GM12892 (cell line): ENCODE results near the gene DENND2A.

Experiments used
- POLR2A ChIP-seq: IDR thresholded peaks from 2 replicates; pipeline ENCODE4 v1.6.1; 2011; ENCODE audit warnings: low read depth, low read length, control low read depth
- POLR2AphosphoS5 ChIP-seq: IDR thresholded peaks from 2 replicates; pipeline ENCODE4 v1.6.1; 2011; ENCODE audit warnings: low read depth, low read length, control low read depth
- TAF1 ChIP-seq: IDR thresholded peaks from 2 replicates; pipeline ENCODE4 v1.6.1; 2011; ENCODE audit warnings: low read depth, mild to moderate bottlenecking, control low read depth, low read length, borderline replicate concordance

DNA sequence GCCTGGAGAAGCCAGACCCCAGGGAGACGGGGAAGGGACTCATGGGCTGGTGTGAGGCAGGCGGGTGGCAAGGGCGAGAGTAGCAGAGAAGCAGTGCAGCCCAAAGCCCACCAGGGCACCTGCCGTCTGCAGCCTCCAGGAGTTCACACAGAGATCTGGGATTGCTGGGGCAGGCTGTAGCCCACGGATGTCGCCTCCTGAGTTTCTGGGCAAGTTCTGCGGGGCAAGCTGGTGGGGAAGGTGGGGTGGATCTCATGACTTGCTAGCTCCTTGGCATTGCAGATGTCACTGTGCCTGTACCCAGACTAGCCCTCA lies 38.2 kb upstream of the DENND2A start:
- TF ChIP-seq TAF1 (no peak), POLR2AphosphoS5 (no peak), POLR2A (no peak)
